ENCODE results near the gene ELMO1. TPM values are rescaled to one million over a fixed set of nuclear protein-coding genes. Genes with fewer than 3 reads are reported as not detected.
A peak's percentile ranks its signal among the peaks of the same experiment; 100 is the strongest.

Gene ELMO1
- total RNA-seq, 1 donor from 2014 or later: 66.1 TPM

GRCh38 chr7:36960105-36960504, 488.6 kb downstream of the ELMO1 start:
- peaks cover 24% of the 10 kb centered on the region for H3K4me1 Mint-ChIP-seq (ENCODE audit: low read depth)
- no peak overlapping the region for H3K4me3 Mint-ChIP-seq (ENCODE audit: low read depth)
- TF ChIP-seq CTCF (IDR thresholded peaks at IDR 0.05; ENCODE audit: unreplicated experiment): no peak
- peaks cover 7% of the 10 kb centered on the region for H3K9me3 Mint-ChIP-seq (ENCODE audit: low read depth)
- no peak for DNase-seq (ENCODE audit: low spot score, unreplicated experiment)
- H3K27me3 Mint-ChIP-seq: no peaks in the 10 kb centered on the region
- H3K27ac Mint-ChIP-seq: peak overlapping the region; percentile 57
- H3K36me3 Mint-ChIP-seq (ENCODE audit: insufficient read depth): peaks cover 11% of the 10 kb centered on the region

GRCh38 chr7:36958111-36958733, 490.4 kb downstream of the ELMO1 start:
- H3K27ac Mint-ChIP-seq: no peak overlapping the region
- H3K27me3 Mint-ChIP-seq: no peaks in the 10 kb centered on the region
- H3K4me1 Mint-ChIP-seq (ENCODE audit: low read depth): peaks cover 21% of the 10 kb centered on the region
- H3K36me3 Mint-ChIP-seq (ENCODE audit: insufficient read depth): peaks cover 10% of the 10 kb centered on the region
- TF ChIP-seq CTCF (IDR thresholded peaks at IDR 0.05; ENCODE audit: unreplicated experiment): no peak
- peaks cover 4% of the 10 kb centered on the region for H3K9me3 Mint-ChIP-seq (ENCODE audit: low read depth)
- no peak overlapping the region for H3K4me3 Mint-ChIP-seq (ENCODE audit: low read depth)
- DNase-seq (ENCODE audit: low spot score, unreplicated experiment): no peak

- H3K36me3 Mint-ChIP-seq (ENCODE audit: insufficient read depth): peaks cover 8% of the 10 kb centered on the region
- H3K27me3 Mint-ChIP-seq: no peaks in the 10 kb centered on the region
- no peak for TF ChIP-seq CTCF (IDR thresholded peaks at IDR 0.05; ENCODE audit: unreplicated experiment)
- H3K27ac Mint-ChIP-seq: no peak overlapping the region
- H3K9me3 Mint-ChIP-seq (ENCODE audit: low read depth): peaks cover 4% of the 10 kb centered on the region
- H3K4me3 Mint-ChIP-seq (ENCODE audit: low read depth): no peak overlapping the region
- peaks cover 19% of the 10 kb centered on the region for H3K4me1 Mint-ChIP-seq (ENCODE audit: low read depth)
- DNase-seq (ENCODE audit: low spot score, unreplicated experiment): no peak
Measured at GRCh38 chr7:36957620-36958019, 491.0 kb downstream of the ELMO1 start.

DNA sequence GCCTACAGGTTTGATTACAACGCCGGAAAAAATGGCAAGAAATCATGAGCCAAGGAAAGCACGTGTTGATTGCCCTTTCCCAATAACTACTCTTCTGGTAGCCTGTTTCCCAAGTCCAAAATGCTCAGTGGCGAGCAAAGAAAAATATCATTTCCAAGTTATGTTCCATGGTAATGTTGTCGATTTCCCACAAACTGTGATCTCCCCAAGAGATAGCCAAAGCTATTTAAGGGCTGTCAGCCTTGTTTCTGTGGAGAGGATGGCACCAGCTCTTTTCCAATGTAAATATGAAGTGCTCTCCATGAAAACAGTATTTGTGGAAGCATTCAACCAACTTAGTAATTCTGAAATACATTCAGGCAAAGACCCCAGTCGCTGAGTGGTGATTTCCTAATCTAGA, 491.9 kb downstream of the ELMO1 start:
- peaks cover 4% of the 10 kb centered on the region for H3K36me3 Mint-ChIP-seq (ENCODE audit: insufficient read depth)
- no peak overlapping the region for H3K4me3 Mint-ChIP-seq (ENCODE audit: low read depth)

GRCh38 chr7:36955456-36956129, 493.1 kb downstream of the ELMO1 start:
- TF ChIP-seq CTCF (IDR thresholded peaks at IDR 0.05; ENCODE audit: unreplicated experiment): no peak
- Mint-ChIP-seq H3K27me3 (no peaks in the 10 kb centered on the region), H3K4me1 (ENCODE audit: low read depth) (peaks cover 6% of the 10 kb centered on the region), H3K27ac (no peak overlapping the region), H3K9me3 (ENCODE audit: low read depth) (no peaks in the 10 kb centered on the region), H3K4me3 (ENCODE audit: low read depth) (no peak overlapping the region), H3K36me3 (ENCODE audit: insufficient read depth) (peaks cover 8% of the 10 kb centered on the region)
- no peak for DNase-seq (ENCODE audit: low spot score, unreplicated experiment)

More for the DNA sequence above, 491.9 kb downstream of the ELMO1 start:
- no peak for DNase-seq (ENCODE audit: low spot score, unreplicated experiment)
- no peak overlapping the region for H3K27ac Mint-ChIP-seq
- no peaks in the 10 kb centered on the region for H3K9me3 Mint-ChIP-seq (ENCODE audit: low read depth)
- TF ChIP-seq CTCF (IDR thresholded peaks at IDR 0.05; ENCODE audit: unreplicated experiment): no peak
- no peaks in the 10 kb centered on the region for H3K27me3 Mint-ChIP-seq
- H3K4me1 Mint-ChIP-seq (ENCODE audit: low read depth): peaks cover 14% of the 10 kb centered on the region
